ENCODE data around the gene JAGN1. TPM values are rescaled to one million over a fixed set of nuclear protein-coding genes. Genes with fewer than 3 reads are reported as not detected.

The JAGN1 gene
- polyA plus RNA-seq, 1 of the 3 experiments (the other 2 are of a cell fraction) = 41.6 TPM

DNA sequence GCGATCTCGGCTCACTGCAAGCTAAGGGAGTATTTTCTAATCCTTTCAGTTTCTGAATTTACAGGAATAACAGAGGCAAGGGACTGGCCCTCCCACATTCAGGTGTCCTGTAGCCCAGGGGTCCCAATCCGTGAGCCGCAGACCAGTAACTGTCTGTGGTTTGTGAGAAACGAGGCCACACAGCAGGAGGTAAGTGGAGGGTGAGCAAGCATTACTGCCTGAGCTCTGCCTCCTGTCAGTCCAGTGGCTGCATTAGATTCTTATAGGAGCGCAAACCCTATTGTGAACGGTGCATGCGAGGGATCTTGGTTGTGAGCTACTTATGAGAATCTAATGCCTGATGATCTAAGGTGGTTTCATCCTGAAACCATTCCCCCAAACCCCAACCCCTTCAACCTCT lies 21.5 kb downstream of the JAGN1 start:
- Histone ChIP-seq H3F3A (replicated peaks; ENCODE audit: insufficient read depth) (peaks cover 6% of the 10 kb centered on the region), H3K36me3 (replicated peaks in 1 of 2; ENCODE audit: control insufficient read depth in 1 of 2, insufficient read depth in 2 of 2, low read length in 1 of 2) (no peaks in the 10 kb centered on the region), H3K9me3 (no peaks in the 10 kb centered on the region), H3K27ac (ENCODE audit: low read depth in 2 of 2, low read length in 1 of 2) (no peak overlapping the region), H3K4me1 (ENCODE audit: control insufficient read depth in 1 of 2, insufficient read depth in 2 of 2, low read depth in 1 of 2, low read length in 1 of 2) (peaks cover 6 to 35% of the 10 kb centered on the region in 2 experiments; a peak in 3 of 4 replicates), H3K79me2 (ENCODE audit: insufficient read depth) (no peaks in the 10 kb centered on the region), H3K4me3 (ENCODE audit: low read depth in 2 of 2, low read length in 1 of 2) (no peak overlapping the region), H3K27me3 (ENCODE audit: insufficient read depth) (no peaks in the 10 kb centered on the region), H3K9ac (no peak overlapping the region), H2AFZ (ENCODE audit: low read depth) (no peak overlapping the region), H4K20me1 (ENCODE audit: insufficient read depth) (no peaks in the 10 kb centered on the region), H3K9me2 (no peaks in the 10 kb centered on the region), H3K4me2 (no peak overlapping the region)
- no peak for DNase-seq
- POLR2A ChIA-PET = interaction anchor here (1.2 kb wide), 1 partner anchor 21 kb away, joined by 3 read pairs; the partner anchor contains the start of gene CRELD1
- TF ChIP-seq CHD2 (IDR thresholded peaks at IDR 0.05; ENCODE audit: low read length, partially characterized antibody) (no peak), TAF1 (IDR thresholded peaks at IDR 0.05; ENCODE audit: borderline replicate concordance, low read depth, low read length) (no peak), GATA2 (CRISPR knock-in tag; IDR thresholded peaks at IDR 0.05) (no peak), RAD21 (IDR thresholded peaks at IDR 0.05; ENCODE audit: low read length) (no peak), MEF2A (IDR thresholded peaks at IDR 0.05; ENCODE audit: borderline replicate concordance, low read depth) (no peak), NFIC (IDR thresholded peaks at IDR 0.05; ENCODE audit: borderline replicate concordance) (no peak), EP300 (IDR thresholded peaks at IDR 0.05; ENCODE audit: borderline replicate concordance in 1 of 2, low read depth in 1 of 2, low read length in 1 of 2) (no peak), YY1 (IDR thresholded peaks at IDR 0.05; ENCODE audit: low read depth) (no peak), RXRA (IDR thresholded peaks at IDR 0.05; ENCODE audit: borderline replicate concordance, low read depth) (no peak), FOXJ3 (CRISPR knock-in tag; IDR thresholded peaks at IDR 0.05) (no peak), FOSL2 (IDR thresholded peaks at IDR 0.05; ENCODE audit: borderline replicate concordance, low read depth) (no peak), NRF1 (IDR thresholded peaks at IDR 0.05; ENCODE audit: low read depth, low read length) (no peak), JUND (IDR thresholded peaks at IDR 0.05) (no peak), RFX5 (IDR thresholded peaks at IDR 0.05; ENCODE audit: low read length) (no peak)
- TF ChIP-seq, protein P1, sequence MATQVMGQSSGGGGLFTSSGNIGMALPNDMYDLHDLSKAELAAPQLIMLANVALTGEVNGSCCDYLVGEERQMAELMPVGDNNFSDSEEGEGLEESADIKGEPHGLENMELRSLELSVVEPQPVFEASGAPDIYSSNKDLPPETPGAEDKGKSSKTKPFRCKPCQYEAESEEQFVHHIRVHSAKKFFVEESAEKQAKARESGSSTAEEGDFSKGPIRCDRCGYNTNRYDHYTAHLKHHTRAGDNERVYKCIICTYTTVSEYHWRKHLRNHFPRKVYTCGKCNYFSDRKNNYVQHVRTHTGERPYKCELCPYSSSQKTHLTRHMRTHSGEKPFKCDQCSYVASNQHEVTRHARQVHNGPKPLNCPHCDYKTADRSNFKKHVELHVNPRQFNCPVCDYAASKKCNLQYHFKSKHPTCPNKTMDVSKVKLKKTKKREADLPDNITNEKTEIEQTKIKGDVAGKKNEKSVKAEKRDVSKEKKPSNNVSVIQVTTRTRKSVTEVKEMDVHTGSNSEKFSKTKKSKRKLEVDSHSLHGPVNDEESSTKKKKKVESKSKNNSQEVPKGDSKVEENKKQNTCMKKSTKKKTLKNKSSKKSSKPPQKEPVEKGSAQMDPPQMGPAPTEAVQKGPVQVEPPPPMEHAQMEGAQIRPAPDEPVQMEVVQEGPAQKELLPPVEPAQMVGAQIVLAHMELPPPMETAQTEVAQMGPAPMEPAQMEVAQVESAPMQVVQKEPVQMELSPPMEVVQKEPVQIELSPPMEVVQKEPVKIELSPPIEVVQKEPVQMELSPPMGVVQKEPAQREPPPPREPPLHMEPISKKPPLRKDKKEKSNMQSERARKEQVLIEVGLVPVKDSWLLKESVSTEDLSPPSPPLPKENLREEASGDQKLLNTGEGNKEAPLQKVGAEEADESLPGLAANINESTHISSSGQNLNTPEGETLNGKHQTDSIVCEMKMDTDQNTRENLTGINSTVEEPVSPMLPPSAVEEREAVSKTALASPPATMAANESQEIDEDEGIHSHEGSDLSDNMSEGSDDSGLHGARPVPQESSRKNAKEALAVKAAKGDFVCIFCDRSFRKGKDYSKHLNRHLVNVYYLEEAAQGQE (IDR thresholded peaks at IDR 0.05; ENCODE audit: low read depth, low read length) = no peak
- WGBS (ENCODE audit: low lambda C conversion rate) = 93% methylated on average over 8 of the region's 8 CpGs
- CTCF ChIA-PET = interaction anchor here (3.9 kb wide), 1 partner anchor 20 kb away, joined by 33 read pairs; the partner anchor contains the start of gene CRELD1
